Fibroblast of mammary gland (primary cell): ENCODE measurements around the gene CHL1.

Source experiments
- DNase-seq: peaks from one replicate; pipeline ENCODE4 v3.0.0-alpha.2; 2010; ENCODE audit warnings: low read depth
- H3K4me3 ChIP-seq: 2 replicates; pipeline ENCODE4 v1.5.1; 2011; ENCODE audit warnings: low read depth, mild to moderate bottlenecking, low read length, moderate library complexity; ENCODE audit not compliant: control insufficient read depth
- CTCF ChIP-seq: conservative IDR thresholded peaks from 2 replicates; pipeline ENCODE4 v1.5.1; 2011; ENCODE audit warnings: low read depth, low read length, inconsistent platforms; ENCODE audit not compliant: control insufficient read depth, insufficient read depth

CHL1 gene

DNA sequence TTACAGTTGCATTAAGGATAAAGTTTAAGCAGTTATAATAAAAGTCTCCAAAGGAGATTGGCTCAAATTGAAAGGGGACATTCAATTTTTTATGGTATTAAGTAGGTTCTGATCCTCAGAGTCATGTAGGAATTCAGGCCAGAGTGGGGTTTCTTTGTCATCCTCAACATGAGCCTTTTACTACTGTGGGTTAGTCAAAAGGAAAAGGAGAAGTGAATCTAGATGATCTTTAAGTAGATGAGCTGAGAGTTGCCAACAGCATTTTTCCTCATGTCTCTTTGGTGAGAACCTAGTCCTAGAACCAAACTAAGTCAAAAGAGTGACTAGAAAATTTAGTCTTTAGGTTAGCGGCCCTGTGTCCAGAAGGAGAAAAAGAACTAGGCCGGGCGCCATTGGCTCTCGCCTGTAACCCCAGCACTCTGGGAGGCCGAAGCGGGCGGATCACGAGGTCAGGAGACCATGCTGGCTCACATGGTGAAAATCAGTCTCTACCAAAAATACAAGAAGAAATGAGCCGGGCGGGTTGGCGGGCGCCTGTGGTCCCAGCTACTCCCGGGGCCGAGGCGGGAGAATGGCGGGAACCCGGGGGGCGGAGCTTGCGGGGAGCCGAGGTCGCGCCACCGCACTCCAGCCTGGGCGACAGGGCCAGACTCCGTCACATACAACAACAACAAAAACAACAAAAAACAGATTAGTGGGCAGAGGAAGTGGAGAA, 4.2 kb upstream of the CHL1 start:
- no peak for DNase-seq
- no peak overlapping the region for H3K4me3 ChIP-seq
- no peak for TF ChIP-seq CTCF

DNA sequence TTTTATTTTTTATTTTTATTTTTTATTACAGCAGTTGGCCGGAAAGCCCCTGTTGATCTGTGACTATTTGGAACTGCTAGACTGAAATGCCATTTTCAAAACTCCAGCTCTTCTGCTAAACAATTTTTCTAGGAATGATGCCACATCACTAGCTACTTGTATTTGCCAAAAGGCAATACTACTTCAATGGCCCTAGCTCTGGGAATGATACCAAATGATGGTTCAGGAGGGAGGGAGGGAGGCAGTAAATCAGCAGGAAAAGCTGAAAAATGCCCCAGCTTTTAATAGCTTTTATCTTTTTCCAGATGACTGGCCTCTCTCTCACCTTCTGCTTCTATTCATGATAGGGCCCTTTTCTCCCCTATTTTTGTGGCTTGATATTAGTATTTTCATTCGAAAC, 2.6 kb upstream of the CHL1 start:
- TF ChIP-seq CTCF: no peak
- no peak for DNase-seq
- H3K4me3 ChIP-seq: no peak overlapping the region

DNA sequence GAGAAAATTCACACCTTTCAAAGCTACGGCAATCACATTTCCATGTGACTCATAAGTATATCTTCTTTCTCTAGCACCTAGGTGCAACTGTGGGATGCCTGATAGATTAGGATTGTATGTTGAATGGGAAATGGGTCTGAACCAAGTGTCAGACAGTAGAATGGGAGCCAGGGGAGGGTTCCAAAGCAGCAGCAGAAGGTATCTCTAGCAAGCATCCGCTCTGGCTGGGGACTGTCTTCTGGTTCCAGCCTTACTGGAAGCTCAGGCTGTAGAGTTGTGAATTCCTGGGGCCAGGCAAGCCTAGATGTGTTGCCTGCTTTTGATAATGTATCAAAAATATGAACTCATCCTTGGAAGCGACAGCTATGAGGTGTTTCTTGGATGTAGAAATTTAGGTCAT, 2.1 kb upstream of the CHL1 start:
- DNase-seq: no peak
- no peak for TF ChIP-seq CTCF

DNA sequence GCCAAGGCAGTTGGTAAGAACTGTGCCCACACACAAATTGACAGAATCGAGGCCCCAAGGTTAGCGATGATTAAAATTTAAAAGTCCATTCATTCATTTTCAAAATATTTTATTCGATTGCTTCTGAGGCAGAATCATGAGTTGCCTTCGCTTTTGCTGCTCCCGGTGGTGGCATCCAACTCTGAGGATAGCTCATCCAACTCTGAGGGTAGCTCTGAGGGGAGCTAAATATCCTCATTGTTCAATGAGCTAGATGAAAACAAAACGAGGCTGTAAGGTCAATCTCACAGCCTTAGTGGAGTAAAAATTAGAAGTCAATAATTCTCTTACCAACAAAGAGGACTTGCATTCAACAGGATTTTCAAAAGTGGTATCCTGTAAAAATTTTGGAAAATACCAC, 897 bp upstream of the CHL1 start:
- no peak for TF ChIP-seq CTCF
- no peak overlapping the region for H3K4me3 ChIP-seq
- DNase-seq: no peak

More for the DNA sequence above, 2.1 kb upstream of the CHL1 start:
- H3K4me3 ChIP-seq: no peak overlapping the region

GRCh38 chr3:197149-197827, 725 bp downstream of the CHL1 start:
- TF ChIP-seq CTCF: no peak
- peak overlapping the region; percentile 48 for H3K4me3 ChIP-seq
- no peak for DNase-seq

DNA sequence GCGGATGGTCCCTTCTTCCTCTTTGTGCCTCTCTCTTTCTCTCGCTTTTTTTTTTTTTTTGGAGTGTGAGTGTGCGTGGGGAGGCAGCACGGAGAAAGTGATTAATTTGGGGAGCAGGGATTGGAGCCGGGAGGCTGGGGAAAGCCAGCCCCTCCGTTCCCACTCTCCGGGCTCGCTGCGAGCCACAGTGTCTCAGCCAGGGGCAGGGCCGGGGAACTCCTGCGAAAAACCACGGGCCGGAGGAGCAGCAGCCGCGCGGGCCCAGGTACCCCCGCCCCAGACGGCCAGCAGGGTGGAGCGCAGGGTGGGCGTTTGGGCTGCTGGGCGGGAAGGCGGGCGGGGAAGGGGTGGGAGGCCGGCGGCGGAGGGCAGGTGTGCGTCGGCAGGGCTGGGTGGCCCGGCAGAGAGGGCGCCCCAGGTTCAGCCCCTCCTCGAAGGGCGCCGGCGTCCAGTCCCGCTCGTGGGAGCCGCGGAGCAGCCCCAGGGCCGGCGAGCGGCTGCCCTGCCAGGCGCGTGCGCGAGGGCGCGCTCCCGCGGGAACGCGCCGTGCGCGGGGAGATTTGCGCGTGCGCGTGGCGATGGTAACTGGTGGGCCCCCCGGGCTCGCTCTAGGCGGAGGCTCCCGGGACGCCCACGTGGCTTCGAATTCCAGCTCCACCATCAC, 1.4 kb downstream of the CHL1 start:
- TF ChIP-seq CTCF: no peak
- H3K4me3 ChIP-seq: peak overlapping the region; percentile 48
- no peak for DNase-seq
